Limb (tissue), 2 donors: ENCODE results near the gene ZMAT2.
A peak's percentile ranks its signal among the peaks of the same experiment; 100 is the strongest.
"Not testable (repeated sequence)": the region's sequence is repeated elsewhere in the genome, so short reads cannot be mapped to it uniquely, and the experiment has no call there.

Experiments used
- DNase-seq, 2 donors: peaks; one replicate each; pipeline ENCODE4 v3.0.0-alpha.2; 2016; ENCODE audit errors: extremely low spot score in 2 of 2

The ZMAT2 gene

GRCh38 chr5:140700177-140701144 is at the start of gene ZMAT2:
Gene ZMAT2, plus strand, starts transcription at chr5:140700447. Its CDS starts 14 bp downstream, at chr5:140700461.
- peak; percentile 91 to 98 for DNase-seq

GRCh38 chr5:140658870-140659269 is 41.4 kb upstream of the ZMAT2 start:
- DNase-seq: no peak

GRCh38 chr5:140660371-140660770 is 39.9 kb upstream of the ZMAT2 start:
- not testable (repeated sequence) for DNase-seq

GRCh38 chr5:140664030-140664358 is 36.3 kb upstream of the ZMAT2 start:
- no peak for DNase-seq

- DNase-seq: peak; percentile 91 to 95
Observed at GRCh38 chr5:140664359-140665119, 35.7 kb upstream of the ZMAT2 start, which contains the start of gene WDR55. Gene WDR55, plus strand, starts transcription at chr5:140664904. Its CDS starts 9 bp downstream, at chr5:140664913.

GRCh38 chr5:140671035-140671434 is 29.2 kb upstream of the ZMAT2 start:
- not testable (repeated sequence) for DNase-seq

- no peak for DNase-seq
Observed at GRCh38 chr5:140671472-140672125, 28.6 kb upstream of the ZMAT2 start.

- DNase-seq: peak in 1 of 2 donors; percentile 38
Observed at GRCh38 chr5:140672455-140673186, 27.6 kb upstream of the ZMAT2 start.

- DNase-seq: no peak
Observed at GRCh38 chr5:140673187-140673976, 26.9 kb upstream of the ZMAT2 start, which contains the start of gene DND1. Gene DND1, minus strand, starts transcription at chr5:140673576. Its CDS starts 34 bp downstream, at chr5:140673542.

- no peak for DNase-seq
Observed at GRCh38 chr5:140674211-140674610, 26.0 kb upstream of the ZMAT2 start.

- no peak for DNase-seq
Observed at GRCh38 chr5:140674629-140675028, 25.6 kb upstream of the ZMAT2 start.

GRCh38 chr5:140677947-140678346 is 22.3 kb upstream of the ZMAT2 start:
- DNase-seq: no peak

GRCh38 chr5:140678993-140679392 is 21.3 kb upstream of the ZMAT2 start:
- DNase-seq: no peak

GRCh38 chr5:140690376-140690932 is 9.8 kb upstream of the ZMAT2 start:
- no peak for DNase-seq

GRCh38 chr5:140690941-140691924 is 9.0 kb upstream of the ZMAT2 start, which contains the start of the genes HARS1 and HARS2:
Gene HARS1, minus strand, starts transcription at chr5:140691370. Its CDS starts 66 bp downstream, at chr5:140691304.
Gene HARS2, plus strand, starts transcription at chr5:140691455. Its CDS starts 194 bp downstream, at chr5:140691649.
- peak; percentile 88 to 93 for DNase-seq

- DNase-seq: no peak
Observed at GRCh38 chr5:140694276-140694675, 6.0 kb upstream of the ZMAT2 start.

GRCh38 chr5:140696891-140697492 is 3.3 kb upstream of the ZMAT2 start:
- DNase-seq: no peak

- no peak for DNase-seq
Observed at GRCh38 chr5:140707812-140708211, 7.6 kb downstream of the ZMAT2 start.
